RCC 7860 (cell line): ENCODE results near the gene MYLK2.

Source experiments
- DNase-seq: peaks from one replicate; pipeline ENCODE4 v3.0.0-alpha.2; 2015; ENCODE audit warnings: low spot score
- FAIRE-seq: peaks from 2 replicates; lab custom pipeline; 2012; peaks lifted over from hg19 to GRCh38; lab: Jason Lieb, UNC

Gene MYLK2

DNA sequence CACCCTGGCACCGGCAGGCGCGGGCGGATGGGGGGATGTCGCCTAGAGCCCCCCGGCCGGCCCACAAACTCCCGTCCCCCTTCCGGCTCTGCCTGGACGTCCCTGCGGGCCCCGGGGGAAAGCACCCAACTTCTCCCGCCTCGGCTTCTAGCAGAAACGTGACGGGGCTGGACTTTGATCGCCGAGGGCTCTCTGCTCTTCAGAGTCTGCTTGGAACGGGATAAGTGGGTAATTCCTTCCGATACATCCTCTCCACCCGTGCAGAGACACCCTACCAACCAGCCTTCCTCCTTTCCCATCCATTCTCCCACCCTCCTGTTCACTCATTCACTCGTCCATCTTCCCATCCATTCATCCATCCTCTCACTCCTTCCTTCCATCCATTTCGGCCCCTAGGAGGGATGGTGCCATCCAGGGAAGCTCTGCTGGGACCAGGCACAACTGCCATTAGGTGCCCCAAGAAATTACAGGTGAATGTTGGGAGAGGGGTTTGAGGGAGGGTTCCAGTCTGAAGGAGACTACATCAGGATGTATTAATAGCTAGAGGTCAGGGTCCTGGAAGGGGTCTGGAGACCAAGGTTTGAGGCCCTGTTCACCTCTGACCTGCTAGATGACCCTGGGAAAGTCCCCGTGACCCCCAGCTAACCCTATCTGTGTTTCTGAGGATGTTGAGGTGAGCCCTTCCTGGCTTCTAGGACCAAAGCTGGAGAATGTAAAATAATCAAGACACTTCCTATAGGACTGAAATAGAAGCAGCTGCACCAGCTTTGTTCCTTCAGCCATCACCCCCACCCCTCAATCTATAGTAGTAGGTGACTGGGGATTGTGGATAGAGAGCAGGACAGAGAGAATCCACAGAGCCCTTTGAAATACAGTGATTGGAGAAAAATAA is 51.8 kb downstream of the MYLK2 start:
- FAIRE-seq (no peak), DNase-seq (no peak)

DNA sequence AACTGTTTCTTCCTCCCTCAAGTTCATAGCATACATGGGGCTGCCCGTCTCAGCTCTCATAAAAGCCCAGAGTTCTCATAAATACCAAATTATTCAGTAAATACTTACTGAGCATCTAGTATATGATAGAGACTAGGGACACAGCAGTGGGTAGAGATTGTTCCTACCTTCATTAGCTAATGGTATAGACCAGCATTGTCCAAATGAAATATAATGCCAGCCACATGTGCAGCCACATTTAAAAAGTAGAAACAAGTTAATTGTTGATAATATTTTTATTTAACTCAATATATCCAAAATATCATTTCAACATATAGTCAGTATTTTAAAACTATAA is 52.4 kb downstream of the MYLK2 start:
- DNase-seq (no peak), FAIRE-seq (no peak)

DNA sequence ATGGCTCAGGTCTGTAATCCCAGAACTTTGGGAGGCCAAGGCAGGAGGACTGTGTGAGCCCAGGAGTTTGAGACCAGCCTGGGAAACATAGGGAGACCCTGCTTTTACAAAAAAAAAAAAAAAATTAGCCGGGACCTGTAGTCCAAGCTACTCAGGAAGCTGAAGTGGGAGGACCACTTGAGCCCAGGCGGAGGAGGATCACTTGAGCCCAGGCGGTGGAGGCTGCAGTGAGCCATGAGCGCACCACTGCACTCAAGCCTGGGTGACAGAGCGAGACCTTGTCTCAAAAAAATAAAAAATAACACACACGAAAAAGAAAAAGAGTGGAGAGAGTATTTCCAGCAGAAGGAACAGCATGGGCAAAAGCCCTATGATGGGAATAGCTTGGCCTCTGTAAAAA is 53.2 kb downstream of the MYLK2 start:
- no peak for DNase-seq
- no peak for FAIRE-seq

DNA sequence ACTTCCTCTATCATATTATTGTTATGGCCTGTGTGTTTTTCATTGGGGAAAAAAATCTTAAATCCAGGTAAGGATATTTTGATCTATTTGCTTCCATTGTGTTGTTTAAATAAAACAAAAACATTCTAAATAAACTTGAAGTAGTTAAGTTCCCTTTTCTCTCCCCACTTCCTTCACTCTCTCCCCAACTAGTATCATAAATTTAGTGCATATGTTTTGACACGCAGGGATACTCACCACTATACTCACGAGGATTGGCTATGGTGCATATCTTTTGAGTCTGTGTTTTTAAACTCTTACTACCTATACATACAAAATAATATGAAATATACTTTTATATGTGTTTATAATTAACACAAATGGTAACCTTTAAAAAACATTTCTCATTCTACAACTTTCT is 56.5 kb downstream of the MYLK2 start:
- DNase-seq (no peak), FAIRE-seq (no peak)

DNA sequence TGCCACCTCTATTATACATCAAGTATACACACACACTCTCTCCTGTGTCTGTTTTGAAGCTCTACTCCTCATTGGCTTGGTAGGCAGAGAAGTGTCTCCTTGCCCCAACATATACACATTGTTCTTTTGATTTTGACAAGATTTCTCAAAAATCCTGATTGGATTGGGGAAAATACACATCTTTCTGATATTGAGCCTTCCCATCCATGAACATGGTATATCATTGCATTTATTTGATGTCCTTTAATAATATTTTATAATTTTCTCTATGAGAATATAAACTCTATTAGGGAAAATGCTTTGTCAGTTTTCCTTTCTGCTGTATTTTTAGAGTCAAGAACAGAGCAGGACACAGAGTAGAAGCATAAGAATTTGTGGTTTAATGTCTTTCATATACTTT is 58.5 kb downstream of the MYLK2 start:
- FAIRE-seq: no peak

DNA sequence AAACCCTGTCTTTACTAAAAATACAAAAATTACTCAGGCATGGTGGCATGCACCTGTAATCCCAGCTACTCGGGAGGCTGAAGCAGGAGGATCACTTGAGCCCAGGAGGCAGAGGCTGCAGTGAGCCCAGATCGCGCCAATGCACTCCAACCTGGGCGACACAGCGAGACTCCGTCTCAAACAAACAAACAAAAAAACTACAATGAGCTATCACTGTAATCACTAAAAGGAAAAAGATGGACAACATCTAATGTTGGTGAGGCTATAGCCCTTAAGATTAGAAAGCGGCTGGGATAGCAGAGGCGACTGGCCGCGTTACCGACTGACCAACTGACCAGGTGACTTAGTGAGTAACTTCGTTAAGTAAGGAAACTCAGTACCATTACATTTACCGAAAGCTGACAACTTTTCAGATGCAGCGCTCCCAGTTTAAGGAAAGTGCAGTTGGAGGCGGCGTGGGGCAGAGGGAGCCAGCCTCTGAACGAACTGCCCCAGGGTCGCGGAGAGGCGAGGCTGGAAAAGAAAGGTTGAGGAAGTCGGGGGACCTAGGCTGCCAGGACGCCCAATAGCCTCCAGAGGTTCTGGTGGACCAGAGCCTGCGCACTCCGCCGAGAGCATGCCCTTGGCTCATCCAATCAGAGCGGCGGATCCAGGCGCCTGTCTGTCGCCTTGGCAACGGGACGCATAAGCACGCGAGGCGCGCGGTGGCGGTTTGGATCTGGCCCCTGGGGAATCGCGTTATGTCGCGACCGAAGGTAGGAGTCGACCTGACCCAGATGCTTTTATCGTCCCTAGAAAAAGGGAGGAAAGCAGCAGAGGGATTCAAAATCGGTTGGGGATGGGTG is 60.2 kb downstream of the MYLK2 start:
- FAIRE-seq (no peak), DNase-seq (peak; percentile 87)

More for the DNA sequence above, 58.5 kb downstream of the MYLK2 start:
- no peak for DNase-seq

DNA sequence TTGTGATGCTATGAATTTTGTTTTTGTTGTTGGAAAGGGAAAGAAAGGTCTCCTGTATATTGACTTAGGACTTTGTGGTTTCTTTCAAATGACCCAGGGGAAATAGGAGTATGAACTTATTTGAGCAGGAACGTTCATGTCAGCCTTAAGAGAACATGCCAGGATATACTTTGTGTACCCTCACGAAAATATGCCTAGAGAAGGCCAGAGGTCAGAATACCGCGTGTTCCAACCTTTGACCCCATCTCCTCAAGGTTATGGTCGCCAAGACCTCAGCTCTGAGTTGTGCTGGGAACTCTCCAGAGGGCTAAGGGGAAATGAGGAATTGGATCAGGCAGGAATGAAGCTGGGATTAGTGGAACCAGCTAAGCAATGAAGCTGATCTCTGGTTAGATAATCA is 62.8 kb downstream of the MYLK2 start:
- DNase-seq: no peak
- FAIRE-seq: no peak

DNA sequence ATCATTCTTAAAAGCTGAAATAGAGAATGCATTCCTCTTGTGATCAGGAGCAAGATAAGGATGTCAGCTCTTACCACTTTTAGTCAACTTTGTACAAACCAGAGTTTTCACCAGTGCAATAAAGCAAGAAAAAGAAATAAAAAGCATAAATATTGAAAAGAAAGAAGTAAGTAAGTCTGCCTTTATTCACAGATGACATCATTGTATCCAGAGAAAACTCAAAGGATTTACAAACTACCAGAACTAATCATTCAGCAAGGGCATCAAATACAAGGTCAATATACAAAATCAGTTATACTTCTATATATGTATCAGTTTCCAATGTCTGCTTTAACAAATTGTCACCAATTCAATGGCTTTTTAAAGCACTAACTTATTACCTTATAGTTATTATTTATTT is 64.7 kb downstream of the MYLK2 start:
- no peak for FAIRE-seq
- no peak for DNase-seq
